22Rv1 (cell line): ENCODE measurements around the gene ANLN.

ENCODE experiments used
- CTCF ChIP-seq: fragments of 450-650 bp; IDR thresholded peaks from 2 replicates; pipeline ENCODE4 v1.5.1; 2017; ENCODE audit warnings: mild to moderate bottlenecking
- ZFX ChIP-seq: fragments of 450-650 bp; IDR thresholded peaks from 2 replicates; pipeline ENCODE4 v1.6.1; 2017; ENCODE audit warnings: antibody characterized with exemption, borderline replicate concordance

GRCh38 chr7:36358589-36358988 is 31.1 kb upstream of the ANLN start:
- TF ChIP-seq CTCF (no peak), ZFX (no peak)
